NCI-H345 (cell line): ENCODE data around the gene GRIK4.
A peak's percentile ranks its signal among the peaks of the same experiment; 100 is the strongest.
"Not testable (repeated sequence)": the region's sequence is repeated elsewhere in the genome, so short reads cannot be mapped to it uniquely, and the experiment has no call there.

Source experiments
- DNase-seq: peaks from one replicate; lab custom pipeline; 2025; lab: John Stamatoyannopoulos, UW

The GRIK4 gene

DNA sequence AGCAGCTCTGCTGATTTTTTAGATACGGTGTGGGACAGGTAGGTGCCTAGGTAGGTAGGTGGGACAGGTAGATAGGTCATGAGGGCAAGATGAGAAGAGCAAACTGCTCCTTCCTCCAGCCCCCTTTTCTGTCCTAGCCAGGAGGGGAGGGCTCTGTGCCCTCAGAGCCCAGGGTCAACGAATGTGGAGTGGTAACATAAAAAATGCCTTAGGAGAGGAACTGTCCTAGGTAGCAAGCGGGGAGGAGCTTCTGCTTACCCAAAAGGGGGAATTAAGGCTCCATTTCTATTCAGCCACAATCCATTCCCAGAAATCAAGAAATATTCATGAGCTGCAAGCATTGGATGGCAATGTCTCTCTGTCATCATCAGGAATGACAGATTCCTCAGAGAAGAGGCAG is 234.8 kb downstream of the GRIK4 start:
- DNase-seq, result no peak

DNA sequence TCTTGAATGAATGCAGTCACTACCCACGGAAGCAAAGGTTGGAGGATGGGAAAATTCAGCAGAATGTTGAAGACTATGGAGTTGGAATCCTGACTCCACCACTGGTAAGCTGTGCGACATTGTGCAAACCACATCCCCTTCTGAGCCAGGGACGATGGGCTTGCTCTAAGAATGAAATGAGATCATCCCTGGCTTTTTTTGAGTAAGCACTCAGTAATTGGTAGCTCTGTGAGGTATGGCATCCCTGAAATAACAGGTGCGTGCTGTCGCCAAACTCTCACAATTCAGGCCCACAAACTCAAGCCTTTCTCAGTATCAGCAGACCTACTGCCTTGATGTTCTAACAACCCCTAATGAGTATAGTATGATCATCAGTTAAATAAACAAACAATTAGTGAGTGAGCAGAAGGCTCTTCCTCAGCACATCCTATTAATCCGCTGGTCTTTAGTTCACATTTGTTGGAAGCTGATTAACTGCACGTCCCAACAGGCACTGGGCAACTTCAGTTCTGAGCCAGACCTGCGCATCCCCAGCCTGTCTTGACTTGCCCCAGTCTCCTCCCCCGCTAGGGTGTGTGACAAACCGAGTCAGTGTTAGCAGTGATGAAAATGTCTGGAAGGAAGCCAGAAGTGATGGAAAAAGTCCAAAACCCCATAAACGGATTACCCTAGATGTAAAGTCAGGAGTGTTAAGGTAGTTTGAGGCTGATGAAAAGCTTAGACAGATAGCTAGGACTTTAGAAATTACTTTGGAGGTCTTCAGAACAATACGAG is 235.5 kb downstream of the GRIK4 start:
- DNase-seq, result peak; percentile 79

DNA sequence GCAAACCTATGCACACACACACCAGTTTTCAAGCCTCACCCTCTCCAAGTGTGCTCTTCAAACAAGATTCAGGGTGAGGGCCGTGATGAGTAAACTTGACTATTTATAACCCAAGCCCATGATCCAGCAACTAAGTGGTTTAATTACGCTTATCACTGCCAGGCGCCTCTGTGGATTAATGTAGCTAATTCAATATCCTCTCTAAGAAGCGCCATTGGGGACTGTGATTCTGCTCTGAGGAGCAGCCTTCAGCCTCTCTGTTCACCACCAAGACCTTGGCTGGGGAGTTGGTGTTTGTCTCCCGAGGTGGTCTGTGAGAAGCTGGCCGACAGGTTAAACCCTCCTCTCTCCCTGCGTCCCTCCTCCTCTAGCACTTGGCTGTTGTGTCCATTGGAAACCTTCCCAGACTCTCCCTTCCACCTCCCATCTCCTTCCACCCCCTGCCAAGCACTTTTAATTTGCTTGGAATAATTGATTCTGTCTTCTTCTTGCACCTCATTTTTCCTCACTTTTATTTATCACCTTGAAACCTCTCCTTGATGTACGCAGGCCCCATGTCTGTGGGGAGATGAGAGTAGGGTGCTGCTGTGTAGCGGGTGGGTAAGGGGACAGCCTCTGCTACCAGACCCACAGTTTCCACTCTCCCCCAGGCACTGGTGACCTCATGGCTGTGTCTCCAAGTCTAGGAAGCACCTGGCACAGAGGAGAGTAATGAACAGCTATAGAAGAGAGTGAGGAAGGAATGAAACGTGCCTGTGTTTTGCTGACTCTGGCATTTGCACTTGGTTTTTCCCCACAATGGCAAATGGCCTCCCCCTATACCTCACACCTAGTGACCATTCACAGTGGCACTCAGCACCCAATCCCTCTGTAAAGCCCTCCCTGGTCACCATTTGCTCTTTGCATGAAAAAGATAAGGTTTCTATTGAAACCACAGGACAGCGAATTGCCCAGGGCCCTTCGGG is 236.6 kb downstream of the GRIK4 start:
- peak; percentile 43 for DNase-seq

DNA sequence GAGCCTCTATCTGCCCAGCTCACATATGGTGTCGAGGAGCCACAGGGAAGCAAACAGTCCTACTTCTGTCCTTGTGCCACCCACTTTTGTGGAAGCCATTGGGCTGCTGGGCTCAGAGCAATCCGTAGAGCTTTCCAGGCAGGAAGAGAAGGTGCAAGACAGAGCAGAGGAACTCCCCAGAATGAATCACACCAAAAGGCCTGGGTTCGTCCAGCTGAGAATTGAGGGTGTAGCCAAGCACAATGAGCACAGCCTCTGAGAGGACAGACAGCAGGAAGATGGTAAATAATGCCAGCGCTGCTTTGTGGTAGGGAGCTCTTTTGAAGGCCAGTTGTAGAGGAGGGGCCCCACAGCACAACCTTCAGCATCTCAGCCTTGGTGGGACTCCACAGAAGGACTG is 237.8 kb downstream of the GRIK4 start:
- DNase-seq, result peak; percentile 17

DNA sequence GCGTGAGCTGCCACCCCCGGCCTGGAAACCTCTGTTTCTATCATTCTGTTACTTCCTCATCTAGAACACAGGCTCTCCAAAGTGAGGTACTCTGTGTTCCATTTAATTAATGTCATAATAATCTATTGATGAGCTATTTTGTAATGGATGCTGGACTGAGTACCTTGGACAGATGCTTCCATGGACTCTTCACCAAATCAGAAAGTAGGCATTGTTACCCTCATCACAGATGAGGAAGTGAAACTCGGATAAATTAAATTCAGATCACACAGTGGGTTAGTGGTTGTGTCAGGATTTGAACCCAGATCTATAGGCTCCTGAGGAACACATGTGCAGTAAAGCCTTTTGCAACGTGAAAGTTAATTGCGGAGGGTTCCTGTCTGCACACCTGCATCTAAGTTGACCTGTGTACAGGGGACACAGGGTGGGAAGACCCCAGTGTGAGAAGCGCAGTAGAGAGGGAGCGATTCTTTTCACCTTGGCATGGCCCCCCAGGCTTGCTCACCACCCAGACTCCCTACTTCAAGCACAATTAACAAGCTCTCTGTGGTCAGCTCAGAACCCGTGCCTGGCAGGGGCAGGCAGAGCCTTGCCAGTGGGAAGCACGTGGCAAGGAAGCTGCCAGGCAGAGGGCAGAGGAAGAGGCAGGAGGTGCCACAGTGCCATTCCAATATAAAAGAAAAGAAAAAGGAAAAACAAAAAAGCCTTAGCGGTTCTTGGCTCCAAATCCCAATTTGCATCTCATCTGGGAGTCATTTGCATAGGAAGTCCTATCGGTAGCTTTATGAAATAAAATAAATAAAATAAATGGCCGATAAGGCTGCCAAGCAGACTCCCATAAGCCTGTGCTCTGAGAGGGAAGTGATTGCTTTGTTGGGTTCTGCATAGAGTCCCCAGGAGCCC is 239.3 kb downstream of the GRIK4 start:
- DNase-seq, result no peak

DNA sequence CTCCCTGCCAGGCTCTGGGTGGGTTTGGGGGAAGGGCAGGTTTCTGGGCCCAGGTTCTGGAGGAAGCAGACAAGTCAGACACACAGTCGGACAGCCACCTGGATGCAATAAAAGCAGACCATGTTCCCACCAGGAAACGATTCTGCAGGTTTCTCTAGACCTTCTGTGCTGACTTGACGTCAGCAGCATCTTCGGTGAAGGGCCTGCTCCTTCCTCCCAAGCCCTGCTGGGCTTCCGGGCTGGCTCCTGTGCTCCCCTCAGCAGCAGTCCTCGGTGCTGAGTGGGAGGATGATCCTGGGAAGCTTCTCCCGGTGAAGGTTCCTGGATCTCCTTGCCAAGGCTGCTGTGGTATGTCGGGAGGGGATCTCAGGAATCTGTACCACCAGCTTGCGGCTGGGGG is 240.0 kb downstream of the GRIK4 start:
- no peak for DNase-seq

DNA sequence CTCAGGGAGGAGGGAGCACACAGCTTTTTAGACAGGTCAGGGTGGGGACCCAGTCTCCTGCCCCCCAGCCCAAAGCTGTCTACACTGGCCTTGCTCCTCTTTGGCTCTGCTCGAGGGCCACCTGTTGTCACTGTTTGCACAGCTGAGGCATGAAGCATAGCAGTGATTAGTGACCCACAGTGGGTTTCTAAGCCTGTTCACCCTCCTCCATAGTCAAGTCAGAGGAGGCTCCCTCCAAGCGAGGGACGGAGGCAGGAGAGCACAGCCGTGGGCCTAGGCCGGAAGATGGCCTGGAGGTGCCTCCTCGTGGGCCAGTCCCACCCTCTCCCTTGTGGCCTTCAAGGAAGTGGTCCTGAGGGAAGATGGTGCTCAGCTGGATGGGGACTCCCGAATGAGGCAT is 241.1 kb downstream of the GRIK4 start:
- peak; percentile 37 for DNase-seq

DNA sequence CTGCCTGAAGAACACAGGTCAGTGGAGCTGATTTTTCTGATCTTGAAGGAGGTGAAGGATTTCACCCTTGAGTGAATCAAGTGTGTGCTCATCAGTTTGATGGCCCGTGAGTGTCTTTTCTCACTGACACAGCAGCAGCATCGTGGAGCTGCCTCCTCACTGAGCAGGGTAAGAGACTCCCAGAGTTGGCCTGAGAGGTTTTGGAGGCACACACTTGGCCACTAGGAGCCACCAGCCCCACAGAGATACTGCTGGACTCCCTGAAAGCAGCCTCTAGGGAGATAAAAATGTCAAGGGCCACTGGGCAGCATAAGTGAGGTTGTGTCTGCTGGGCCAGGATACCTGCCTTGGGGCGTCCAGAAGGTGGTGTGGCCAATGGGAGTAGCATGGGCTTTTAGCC is 245.4 kb downstream of the GRIK4 start:
- DNase-seq, result no peak

DNA sequence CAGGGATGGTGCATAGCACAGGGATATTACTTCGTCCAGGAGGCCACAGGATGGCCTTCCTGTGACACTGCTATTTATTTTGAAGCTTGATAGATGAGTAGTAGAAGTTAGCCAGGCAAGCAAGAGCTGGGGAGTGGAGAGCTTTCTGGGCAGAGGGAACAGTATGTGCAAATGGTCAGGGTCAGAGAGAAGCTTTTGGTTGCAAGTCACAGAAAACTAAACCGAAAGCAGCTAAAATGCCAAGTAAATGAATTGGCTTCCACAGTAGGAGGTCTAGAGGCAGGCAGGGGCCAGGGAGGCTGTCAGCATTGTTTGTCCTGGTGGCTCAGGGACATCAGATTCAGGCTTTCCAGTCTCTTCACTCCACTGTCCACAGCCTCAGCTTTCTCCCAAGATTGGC is 247.5 kb downstream of the GRIK4 start:
- no peak for DNase-seq

DNA sequence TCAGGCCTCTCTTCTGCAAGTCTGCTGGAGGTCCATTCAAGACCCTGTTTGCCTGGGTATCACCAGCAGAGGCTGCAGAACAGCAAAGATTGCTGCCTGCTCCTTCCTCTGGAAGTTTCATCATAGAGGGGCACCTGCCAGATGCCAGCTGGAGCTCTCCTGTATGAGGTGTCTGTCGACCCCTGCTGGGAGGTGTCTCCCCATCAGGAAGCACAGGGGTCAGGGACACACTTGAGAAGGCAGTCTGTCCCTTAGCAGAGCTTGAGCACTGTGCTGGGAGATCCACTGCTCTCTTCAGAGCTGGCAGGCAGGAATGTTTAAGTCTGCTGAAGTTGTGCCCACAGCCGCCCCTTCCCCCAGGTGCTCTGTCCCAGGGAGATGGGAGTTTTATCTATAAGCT is 254.2 kb downstream of the GRIK4 start:
- DNase-seq, result not testable (repeated sequence)

DNA sequence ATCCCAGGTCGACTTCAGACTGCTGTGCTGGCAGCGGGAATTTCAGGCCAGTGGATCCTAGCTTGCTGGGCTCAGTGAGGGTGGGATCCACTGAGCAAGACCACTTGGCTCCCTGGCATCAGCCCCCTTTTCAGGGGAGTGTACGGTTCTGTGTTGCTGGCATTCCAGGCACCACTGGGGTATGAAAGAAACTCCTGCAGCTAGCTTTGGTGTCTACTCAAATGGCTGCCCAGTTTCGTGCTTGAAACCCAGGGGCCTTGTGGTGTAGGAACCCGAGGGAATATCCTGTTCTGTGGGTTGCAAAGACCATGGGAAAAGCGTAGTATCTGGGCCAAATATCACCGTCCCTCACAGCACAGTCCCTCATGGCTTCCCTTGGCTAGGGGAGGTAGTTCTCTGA is 254.8 kb downstream of the GRIK4 start:
- DNase-seq, result no peak

DNA sequence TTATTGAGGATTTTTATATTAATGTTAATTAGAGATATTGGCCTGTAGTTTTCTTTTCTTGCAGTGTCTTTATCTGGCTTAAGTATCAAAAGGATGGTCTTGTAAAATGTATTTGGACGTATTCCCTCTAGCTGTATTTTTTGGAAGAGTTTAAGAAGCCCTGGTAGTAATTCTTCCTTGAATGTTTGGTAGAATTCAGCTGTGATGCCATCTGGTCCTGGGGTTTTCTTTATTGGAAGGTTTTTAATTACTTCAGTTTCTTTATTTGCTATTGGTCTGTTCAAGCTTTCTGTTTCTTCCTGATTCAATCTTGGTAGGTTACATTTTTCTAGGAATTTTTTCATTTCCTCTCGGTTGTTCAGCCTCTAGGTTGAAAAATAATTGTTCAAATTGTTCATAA is 257.4 kb downstream of the GRIK4 start:
- DNase-seq, result no peak

DNA sequence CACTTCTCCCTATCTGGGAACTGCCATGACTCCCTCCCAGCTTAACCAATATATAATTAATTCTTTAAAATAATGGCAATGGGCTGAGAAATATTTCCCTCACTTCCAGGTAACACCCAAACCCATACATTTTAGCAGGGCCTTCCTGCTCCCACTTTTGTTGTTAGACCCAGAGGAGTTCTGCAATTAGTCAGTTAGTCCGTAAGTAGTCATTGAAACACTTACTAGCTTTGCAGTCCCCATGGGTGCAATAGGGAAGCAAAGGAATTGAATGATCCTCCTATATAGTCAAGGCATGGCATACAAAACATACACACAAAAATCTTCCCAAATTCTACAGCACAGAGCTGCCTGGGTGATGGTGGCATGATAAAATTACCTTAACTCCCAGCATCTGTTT is 258.4 kb downstream of the GRIK4 start:
- no peak for DNase-seq

DNA sequence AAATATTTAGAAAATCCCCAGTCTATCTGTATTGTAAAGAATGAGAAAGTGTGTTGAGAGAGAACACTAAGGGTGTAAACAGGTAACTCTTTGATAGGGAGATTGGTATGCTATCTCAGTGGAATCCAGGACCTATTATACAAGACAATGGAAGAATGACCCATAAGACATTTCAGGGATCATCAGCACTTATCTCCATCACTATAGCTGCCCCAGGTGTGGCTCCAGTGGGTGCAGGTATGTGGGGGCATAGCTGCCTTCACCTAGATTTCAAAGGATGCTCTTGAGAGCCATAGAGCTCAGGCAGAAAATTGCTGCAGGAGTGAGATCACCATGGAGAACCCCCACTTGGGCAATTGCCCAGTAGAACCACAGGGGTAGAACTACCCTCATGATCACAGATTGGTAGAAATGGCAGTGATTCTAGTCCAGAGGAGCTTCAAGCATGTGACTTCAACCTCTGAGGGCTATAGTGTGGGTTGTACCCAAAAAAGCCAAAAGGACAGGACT is 260.1 kb downstream of the GRIK4 start:
- DNase-seq, result no peak

DNA sequence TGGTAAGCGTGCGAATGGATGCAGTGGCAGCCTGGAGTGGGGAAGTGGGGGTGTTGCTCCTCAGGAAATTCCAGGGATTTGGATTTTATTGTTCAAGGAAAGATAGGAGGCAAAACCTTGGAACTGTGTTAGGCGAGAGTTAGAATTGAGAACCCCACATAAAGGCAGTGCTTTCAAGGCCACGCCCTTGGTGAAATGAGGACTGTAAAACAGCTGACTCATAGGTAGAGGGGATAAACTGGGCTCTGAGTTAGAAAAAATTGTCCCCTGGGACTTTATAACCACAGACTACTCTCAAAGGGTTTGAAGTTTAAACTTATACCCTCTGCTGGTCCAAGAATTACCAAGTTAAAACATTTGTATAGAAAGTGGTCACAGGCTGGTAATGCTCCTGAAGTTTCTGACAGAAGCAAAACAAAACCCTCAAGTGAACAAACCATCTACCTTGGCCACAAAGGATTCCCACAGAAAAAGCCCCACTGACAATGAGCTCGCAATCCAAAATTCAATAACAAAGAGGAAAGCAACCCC is 262.0 kb downstream of the GRIK4 start:
- DNase-seq, result no peak

DNA sequence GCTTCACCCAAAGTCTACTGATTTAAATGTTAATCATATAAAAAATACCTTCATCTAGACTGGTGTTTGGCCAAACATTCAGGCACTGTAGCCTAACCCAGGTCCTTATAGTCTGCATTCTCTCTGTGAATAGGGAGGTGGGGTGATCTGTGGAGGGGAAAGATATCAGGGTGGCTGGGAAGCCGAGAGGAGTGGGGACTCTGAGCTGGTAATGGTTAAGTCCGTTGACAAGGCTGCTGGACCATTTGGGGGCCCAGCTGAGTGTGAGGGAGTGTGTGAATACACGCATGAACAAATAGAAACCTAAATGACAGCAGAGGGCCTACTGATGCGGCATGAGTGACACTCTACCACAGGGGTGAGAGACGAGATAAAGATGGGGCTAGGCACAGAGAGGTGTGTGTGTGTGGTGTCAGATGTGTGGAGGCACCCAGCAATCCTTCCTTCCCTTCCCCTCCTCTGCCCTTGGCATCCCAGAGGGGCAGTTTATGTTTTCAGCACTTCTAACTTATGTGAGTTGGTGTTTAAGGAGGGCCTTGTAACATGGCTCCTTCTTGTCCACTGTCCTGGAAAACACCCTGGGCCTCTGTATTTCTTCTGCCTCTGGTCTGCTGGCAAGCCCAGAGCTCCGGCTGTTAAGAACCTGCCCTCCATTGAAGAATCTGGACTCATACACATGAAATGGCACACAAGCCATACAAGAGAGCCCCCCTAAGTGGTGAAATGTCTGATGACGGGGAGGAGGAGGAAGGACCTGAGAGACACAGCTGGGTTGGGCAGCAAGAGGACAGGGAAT is 263.2 kb downstream of the GRIK4 start:
- DNase-seq, result no peak

DNA sequence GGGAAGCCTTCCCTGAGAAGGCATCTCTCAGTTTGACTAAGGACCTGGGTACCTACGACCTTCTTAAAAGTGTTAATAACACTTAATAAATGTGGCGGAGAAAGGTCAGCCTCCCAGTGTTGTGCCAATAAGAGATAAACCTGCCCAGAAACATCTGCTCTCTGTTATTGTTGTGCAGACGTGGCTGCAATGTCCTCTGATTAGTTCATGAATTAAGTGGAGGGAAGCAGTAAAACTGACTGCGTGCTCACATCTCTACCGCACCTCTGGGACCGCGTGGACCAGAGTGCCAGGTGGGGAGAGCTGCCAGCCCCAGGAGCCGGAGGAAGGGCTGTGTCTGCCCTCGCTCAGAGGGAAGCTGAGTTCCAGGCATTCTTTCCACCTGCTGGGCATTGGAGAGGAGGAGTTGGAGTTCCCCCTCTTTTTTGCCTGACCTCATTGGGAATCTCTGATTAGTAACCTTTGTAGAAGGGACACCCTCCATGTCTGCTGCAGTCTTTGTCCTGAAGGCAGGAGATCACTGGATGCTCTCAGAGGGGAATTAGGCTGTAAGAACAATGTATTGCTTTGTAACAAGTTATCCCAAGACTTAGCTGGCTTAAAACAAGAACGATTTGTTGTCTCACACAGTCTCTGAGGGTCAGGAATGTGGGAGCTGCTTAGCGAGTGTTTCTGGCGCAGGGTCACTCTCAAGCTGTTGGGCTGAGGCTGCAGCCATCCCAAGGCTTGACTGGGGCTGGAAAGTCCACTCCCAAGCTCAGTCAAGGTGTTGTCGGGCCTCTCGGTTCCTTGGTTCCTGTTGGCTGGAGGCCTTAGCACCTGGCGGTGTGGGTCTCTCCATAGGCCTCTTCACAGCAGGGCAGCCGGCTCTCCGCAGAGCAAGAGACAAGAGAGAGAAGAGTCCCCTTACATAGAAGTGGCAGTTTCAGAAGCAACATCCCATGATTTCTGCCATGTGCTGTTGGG is 264.7 kb downstream of the GRIK4 start:
- DNase-seq, result no peak

DNA sequence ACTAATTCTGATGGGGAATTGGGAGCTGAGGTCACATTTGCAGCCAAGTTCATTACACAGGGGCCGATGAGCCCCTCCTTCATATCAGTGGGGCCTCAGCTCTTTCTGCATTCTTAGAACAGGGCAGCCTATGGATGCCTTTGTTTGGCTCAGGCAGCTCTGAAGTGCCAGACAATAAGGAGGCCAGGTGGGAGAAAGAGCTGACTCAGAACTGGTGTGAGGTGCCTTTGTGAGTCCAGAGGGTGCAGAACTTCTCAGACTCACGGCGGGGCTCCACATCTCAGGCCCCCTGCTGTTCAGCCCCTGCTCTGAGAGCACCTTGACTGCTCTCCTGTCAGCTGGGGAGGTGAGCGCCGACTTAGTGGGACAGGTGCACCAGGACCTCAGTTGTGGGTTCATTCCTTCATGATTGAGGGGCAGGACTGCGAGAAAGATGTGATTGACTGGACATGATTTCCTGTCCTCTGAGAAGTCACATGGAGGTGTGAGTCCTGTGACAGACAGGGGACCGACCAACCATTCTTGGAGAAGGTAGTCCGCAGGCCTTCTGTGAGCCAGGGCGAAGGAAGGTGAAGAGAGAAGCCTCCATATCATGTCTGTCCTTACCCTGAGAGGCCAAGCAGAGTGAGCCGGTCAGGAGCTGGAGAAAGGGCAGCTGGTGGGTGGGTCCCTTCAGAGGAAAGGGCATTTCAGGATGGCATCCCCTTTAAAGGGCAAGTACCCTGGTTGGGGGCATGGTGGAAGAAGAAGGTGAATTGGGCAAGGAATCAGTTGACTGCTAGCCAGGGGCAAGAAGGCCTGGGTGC is 267.3 kb downstream of the GRIK4 start:
- no peak for DNase-seq

DNA sequence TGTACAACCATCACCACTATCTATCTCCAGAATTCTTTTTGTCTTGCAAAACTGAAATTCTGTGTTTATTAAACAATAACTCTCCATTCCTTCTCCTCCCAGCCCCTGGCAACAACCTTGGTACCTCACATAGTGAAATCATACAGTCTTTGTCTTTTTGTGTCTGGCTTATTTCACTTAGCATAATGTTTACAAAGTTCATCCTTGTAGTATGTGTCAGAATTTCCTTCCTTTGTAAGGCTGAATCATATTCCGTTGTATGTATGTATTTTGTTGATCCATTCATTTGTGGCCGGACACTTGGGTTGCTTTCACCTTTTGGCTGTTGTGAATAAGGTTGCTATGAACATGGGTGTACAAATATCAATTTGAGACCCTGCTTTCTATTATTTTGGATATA is 268.7 kb downstream of the GRIK4 start:
- DNase-seq, result no peak
